CD4-positive, alpha-beta T cell treated with Interleukin-21 for 1 hour (primary cell): ENCODE results near the gene PLA2G2A.
"Not testable (repeated sequence)": the region's sequence is repeated elsewhere in the genome, so short reads cannot be mapped to it uniquely, and the experiment has no call there.

Source experiments
- DNase-seq: peaks from one replicate; pipeline ENCODE4 v3.0.0-alpha.2; 2020

Gene PLA2G2A

DNA sequence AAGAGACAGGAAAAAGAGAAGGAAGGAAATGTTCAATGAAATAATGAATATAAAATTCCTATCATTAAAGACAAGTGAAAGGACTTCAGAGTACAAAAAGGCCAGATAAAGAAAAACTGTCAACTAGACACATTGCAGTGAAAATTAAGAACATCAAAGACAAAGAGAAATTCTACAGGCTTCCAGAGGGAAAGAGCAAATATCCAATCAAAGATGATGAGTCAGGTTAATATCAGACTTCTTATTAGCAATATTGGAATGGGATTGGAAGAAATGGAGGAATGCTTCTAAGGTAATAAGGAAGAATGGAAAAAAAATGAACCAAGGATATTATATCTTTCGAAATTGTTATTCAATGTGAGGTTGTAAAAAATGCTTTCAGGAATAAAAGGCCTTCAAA, 7.8 kb downstream of the PLA2G2A start:
- no peak for DNase-seq

DNA sequence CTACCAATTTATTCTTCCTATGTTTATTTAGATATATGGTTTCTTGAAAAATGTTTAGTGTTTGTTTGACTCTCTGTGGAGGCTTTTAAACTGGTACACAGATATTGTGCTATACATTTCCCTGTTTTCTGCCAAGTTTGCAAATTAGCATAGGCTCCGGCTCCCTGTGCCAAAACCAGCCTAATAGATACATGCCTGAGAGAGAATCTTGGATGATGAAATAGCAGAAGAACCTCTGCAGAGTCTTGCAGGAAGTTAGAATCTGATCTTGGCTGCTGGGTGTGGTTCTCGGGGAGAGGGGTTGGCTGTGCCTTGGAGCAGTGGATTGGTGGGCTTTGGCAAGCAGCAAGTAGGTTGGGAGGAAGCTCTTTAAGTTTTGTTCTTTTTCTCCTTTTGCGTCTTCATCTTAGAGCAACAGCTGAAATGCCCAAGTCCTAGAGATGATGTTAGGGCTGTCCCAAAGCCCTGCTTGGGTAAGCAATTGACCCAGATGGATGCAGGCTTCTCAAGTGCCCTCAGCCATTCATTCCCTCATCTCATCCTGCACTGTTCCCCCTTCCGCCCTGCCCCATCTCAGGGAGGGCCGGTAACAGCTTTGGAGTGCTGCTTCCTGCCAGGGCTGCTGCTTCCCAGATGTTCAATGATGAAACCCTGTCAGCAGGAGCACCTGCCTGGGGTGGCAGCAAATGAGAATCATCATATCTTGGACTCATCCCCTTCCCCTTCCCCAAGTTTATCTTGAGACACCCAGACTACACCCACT, 9.3 kb downstream of the PLA2G2A start:
- no peak for DNase-seq

DNA sequence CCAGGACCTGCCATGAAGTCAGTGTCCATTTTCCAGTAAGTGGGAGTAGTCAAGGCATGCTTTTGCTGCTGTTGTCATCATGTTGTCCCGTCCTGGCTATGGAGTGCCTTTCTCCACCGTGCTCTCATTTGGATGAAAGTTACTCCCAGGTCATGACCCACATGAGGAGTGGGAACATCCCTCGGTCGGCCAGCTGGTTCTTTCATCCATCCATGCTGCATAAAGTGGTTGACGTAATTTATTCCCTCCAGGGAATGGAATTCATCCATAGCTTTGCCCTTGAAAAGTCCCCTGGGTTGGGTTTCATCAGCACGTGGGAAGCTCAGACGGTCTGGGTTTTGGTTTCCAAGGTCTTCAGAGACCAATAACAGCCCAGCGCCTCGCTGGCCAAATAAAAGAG, 11.6 kb downstream of the PLA2G2A start:
- DNase-seq: no peak

DNA sequence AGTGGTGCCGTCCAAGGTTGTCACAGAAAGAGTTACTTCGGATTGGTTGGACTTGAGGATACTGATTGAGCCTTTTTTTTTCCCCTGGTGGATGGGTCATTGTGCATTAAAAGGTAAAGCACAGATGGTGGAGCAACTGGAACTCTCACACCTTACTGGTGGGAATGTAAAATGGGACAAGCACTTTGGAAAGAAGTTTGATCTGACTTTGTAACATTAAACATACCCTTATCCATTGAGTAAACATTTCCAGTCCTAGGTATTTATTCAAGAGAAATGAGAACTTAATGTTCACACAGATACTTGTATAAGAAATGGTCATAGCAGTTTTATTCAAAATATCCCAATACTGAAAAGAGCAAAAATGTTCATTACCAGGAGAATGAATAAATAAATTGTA, 14.9 kb downstream of the PLA2G2A start:
- no peak for DNase-seq

DNA sequence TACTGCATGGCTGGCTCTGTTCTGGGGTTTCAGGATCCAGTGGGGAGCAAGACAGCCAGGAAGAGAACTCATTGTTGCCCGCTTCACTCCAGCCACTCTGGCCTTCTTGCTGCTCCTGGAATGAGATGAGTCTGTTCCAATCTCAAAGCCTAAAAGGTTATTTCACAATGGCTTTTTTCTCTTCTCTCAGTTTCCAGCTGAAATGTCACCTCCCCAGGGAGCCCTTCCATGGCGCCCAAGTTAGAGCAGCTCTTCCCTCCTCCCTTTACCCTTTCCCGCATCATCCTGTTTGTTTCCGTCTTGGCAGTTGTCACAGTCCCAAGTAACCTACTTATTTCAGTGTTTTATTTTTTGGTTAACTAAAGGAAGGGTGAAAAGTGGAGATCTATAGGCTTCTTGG, 15.8 kb downstream of the PLA2G2A start:
- DNase-seq: no peak

DNA sequence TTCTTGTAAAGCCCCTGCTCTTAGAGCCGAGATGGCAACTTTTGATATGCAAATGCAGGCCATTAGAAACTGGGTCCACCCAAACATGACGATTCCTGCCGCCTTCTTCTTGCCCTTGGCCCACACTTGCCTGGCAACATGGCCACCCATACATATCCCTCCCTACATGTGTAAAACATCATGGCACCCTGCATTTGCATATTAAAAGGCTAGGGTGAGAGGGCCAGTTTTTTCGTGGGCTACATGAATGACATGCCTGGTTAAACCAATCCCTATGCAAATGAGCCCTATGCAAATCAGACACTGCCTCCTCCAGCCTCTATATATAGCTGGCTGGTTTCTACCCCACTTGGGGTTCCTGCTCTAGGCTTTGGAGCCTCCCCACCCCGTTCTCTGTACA, 18.8 kb downstream of the PLA2G2A start:
- no peak for DNase-seq

DNA sequence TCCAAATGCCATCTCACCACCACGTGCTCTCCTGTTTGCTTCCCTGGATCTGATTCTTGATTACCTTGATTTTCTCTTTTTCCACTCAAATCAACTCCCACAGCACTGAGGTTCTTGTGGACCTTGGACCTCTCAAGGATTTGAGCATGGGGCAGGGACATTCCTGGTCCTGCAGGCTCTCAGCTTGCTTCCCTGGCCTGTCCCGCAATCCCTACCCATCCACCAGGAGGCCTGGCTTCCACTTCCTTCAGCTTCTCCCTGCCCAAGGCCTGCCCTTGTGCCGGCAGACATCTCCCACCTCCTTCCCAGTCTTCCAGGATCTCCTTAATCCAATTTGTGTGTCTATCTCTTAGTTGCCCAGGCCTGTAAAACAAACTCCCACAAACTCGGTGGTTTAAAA, 21.6 kb downstream of the PLA2G2A start:
- no peak for DNase-seq

DNA sequence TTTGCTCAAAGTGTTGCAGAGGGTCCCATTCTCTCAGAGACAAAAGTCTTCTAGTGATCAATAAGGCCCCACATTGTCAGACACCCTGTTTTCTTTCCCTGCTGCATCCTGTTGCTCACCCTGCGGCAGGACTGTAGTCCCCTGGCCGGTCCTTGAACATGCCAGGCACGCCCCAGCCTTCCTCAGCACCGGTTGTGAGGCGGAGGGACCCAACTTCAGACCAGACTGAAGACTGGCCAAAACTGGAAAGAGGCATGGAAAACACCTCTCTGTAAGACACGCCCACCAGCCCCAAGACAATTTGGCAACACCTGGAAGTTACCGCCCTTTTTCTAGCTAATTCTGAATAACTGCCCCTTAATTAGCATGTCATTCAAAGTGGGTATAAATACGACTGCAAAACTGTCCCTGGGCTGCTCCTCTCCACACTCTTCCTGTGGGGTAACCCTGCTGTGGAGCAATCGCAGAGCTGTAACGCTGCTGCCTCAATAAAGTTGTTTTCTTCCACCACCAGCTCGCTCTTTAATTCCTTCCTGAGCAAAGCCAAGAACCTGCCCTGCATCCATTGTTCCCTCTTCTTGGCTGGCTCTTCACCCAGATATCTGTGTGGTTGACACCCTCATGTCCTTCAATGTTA, 23.8 kb downstream of the PLA2G2A start:
- DNase-seq: no peak

DNA sequence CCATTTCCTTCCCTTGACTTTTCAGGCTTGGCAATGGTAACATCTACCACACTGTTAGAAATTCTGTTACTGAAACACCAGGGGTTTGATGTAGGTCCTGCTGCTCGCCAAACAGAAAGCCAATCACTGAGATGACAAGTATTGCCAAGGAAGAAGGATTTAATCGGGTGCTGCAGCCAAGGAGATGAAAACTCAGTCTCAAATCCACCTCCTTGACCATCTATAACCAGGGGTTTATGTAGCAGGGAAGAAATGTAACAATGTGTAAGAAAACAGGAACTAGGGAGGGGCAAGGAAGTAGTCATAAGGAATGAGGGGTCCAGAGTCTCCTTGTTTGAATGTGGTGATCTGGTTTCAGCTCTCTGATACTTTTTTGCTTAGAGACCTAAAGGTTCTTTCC, 25.4 kb downstream of the PLA2G2A start:
- DNase-seq: no peak

DNA sequence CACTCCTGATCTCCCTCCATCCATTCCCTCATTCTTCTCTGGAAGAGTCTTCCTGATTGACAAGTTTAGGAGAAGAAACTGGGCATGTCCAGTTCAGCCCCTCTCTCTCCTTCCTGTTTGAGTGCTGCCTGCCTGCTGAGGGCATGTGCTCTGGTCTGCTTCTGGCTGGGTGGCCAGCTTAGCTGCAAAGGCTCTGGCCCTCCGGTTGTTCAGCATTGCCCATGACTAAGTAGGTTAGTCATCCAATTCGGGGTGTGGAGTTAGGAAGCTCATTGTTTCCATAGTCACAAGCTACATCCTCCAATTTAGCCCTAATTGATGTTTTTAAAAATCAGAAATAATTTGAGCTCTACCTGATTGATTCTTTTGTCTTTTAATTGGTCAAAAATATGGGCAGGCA, 30.4 kb downstream of the PLA2G2A start:
- DNase-seq: no peak

DNA sequence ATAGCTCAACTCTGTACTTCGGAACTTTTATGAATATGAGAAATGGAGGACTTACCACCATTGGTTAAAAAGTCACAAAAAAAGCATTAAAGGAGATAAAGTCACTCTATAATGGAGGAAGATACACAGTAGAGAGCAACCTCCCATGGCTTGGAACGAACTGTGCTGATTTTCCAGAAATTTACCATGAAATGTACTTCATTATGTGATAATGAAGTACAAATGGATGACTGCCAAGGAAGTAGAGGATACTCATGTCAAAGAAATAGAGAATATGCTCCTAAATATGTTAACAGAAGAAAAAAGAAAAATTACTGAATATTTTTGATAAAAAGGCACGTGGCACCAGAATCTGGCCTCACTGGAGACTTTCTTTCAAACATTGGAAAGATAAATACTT, 32.4 kb downstream of the PLA2G2A start:
- no peak for DNase-seq

DNA sequence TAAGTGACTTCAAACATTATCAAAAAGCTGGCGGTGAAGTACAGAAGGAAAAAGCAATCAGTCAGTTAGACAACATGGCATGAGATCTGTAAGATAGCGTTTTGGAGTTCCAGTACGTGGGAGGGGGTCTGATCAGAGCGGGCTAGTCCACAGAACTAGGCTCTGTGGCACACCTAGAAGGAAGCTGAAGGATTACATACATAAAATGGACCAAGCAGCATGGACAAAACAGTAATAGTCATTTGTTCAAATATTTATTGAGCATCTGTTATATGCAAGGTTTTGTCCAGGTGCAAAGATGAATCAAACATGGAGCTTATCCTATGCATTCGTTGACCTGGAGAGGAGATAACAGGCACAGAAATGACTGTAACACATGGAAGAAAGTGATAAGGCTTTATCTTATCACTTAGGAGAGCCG, 33.1 kb downstream of the PLA2G2A start:
- no peak for DNase-seq

DNA sequence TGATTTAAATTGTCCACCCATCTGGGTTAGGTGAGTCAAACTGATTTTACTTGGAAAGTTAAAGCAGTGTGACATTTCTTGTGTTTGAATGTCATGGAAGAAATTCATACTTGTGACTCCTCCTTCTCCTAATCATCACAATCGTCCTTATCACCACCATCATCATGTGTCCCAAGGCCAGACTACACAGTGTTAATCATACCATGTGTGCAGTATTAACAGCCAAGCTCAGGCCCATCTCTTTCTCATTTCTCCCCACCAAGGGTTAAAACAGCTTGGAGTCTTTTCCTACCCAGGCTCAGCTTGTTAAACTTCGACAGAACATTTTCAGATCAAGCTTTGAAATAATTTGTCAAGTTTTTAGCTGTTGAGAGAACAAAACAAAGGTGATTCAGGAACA, 33.5 kb downstream of the PLA2G2A start:
- DNase-seq: no peak

DNA sequence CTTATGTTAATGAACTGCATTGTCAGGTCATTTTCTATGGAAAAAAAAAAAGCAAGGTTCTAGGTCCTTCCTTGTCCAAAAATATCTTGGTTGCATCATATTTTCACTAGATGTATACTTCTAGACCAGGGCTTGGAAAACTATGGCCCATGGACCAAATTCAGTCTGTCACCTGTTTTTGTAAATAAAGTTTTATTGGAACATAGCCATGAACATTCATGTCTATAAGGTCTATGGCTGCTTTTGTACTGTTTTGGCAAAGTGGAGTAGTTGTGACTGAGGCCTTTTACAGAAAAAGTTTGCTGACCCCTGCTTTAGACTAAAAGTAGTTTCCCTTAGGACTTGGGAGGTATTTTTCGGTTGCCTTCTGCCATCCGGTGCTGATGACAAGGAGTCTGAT, 36.8 kb downstream of the PLA2G2A start:
- DNase-seq: no peak

DNA sequence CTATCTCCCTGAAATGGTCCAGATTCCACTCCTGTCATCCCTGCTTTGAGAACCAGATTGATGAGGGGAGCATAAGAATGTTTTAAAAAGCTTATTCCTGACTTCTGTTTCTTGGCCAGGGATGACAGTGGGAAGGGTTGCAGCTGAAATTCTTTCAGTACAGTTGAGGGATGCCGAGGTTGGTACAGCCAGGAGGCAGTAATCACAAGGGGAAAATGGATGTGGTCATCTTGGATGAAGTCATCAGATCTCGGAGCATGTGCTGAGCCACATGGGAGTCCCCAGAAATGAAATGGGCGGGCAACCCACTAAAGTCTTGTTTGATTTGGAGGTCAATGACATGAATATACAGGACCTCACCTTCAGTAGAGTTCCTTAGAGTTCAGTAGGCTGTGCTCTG, 37.3 kb downstream of the PLA2G2A start:
- DNase-seq: no peak

DNA sequence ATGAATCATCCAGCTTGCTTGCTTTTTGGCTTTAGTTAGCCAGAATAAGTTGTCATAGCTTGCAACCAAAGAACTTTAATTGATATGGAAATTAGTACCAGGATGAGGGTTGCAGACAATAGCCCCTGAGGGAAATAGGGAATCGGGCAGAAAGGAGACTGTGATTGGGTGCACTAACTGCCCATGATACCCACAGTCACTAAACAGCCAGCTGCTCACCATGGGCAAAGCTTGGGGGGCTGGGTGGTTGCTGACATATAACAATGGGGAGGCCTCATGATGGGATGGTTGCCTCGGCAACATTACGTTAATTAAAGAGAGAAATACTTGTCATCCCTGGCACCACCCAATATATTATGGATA, 38.2 kb downstream of the PLA2G2A start:
- DNase-seq: no peak

DNA sequence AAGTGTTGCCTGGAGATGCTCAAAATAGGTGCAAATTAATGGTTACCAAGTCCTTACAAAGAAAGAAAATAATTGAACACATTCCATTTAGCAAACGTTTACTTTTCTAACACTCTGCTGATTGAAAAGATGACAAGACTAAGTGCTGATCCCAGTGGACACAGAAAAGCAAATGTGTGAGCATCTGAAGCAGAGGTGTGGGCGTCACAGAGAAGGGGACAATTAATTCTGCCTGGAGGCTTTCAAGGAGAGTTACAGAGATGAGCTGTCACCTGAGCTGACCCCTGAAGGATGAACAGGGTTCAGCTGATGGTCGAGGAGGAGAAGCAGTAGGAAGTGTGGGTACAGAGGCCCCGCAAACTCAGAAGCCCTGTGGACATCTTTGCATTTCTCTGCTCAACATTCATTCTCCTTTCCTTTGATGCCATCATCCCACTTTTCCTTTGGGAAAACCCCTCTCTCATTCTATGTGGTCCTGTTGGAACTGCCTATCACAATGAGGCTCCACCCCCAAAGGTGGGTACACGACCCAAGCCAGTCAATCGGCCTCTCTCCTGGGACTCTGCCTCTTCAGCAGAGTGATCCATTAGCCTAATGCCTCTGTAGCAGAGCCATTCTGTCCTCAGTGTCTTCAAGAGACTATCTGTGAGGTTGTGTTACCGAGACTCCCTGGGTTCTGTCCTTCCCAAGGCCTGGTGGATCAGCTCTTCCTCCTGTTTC, 38.8 kb downstream of the PLA2G2A start:
- no peak for DNase-seq

DNA sequence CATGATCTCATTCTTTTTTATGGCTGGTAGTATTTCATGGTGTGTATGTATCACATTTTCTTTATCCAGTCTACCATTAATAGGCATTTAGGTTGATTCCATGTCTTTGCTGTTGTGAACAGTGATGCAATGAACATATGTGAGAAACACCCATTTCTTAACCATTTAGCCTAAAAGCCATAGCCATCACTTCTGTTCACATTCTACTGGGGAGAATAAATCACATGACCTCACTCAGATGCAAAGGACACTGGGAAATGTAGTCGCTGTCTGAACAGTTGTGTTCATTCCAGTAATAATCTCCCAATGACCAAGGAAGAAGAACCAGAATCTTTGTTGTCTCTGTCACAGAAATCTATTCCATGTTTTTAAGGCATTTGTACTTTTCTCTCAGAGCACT, 40.9 kb downstream of the PLA2G2A start:
- DNase-seq: no peak

DNA sequence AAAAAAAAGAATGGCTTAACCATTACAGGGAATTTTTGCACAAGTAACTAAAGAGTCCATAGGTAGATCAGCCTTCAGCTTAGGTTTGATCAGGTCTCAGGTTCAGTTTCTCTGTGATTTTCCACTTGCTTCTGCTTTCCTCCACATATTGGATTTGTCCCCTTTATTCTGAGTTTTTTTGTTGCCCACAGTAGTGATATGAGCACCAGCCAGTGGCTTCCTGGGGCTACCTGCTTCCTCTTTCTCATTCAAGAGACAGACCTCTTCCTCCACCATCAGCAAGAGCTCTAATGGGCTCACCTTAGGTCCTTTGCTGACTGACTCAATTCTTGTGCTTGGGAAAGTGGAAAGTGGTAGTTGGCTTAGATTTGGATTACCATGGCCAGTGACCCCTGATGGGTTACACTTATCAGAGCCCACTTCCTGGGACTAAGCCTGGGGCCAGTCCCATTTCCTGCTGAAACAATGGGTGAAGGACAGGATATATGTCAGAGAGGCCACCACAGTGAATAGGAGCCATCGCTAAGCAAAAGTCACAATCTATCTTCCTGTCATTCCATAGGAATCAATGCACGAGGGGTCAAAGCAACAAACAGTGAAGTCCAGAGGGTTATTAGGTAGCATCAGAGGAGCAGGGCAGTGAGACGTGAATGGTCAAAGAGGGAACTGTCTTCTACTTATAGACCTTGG, 43.2 kb downstream of the PLA2G2A start:
- no peak for DNase-seq

DNA sequence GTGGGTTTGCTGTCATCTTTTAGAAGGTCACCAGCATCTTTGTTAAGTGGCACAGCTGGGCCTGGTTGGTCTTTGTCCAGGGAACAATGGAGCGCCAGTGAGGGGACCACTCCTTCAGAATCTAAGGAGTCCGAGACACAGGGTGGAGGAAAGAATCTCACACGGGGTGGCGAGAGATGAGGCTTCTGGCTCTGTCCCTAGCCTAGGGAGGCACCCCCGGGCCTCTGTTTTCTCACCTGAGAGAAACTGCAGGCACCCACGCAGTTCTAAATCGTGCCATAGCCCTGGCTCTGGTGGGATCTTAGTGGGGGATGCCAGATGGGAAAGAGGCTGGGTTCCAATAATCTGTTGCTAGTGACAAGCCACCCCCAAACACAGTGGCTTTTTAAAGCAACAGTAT, 45.1 kb downstream of the PLA2G2A start:
- no peak for DNase-seq

DNA sequence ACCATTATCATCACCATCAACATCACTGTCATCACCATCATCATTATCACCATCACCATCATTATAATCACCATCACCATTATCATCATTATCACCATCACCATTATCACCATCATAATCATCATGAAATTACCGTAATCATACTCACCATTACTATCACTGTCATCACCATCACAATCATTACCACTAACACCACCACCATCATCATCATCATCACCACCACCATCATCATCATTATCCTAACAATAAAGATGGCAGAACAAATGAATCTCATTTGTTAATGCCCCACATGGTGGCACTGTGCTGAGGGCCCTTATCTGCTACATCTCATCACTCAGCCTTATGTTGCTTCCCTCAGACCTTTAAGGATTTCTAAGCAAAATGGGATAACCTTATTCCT, 46.6 kb downstream of the PLA2G2A start:
- no peak for DNase-seq

DNA sequence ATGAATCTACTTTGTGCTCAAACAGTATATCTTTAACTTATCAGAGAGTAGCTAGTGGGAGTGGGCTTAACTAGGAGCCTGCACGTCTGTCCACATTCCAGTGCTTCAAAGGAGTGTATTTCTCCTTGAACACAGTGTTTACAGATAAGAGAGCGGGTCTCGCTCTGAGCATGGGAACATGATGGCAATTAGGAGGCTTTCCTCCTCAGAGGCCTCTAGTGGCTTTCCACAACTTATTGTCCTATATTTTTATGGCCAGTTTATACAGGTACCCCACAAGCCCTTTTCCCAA, 52.3 kb downstream of the PLA2G2A start:
- DNase-seq: not testable (repeated sequence)

DNA sequence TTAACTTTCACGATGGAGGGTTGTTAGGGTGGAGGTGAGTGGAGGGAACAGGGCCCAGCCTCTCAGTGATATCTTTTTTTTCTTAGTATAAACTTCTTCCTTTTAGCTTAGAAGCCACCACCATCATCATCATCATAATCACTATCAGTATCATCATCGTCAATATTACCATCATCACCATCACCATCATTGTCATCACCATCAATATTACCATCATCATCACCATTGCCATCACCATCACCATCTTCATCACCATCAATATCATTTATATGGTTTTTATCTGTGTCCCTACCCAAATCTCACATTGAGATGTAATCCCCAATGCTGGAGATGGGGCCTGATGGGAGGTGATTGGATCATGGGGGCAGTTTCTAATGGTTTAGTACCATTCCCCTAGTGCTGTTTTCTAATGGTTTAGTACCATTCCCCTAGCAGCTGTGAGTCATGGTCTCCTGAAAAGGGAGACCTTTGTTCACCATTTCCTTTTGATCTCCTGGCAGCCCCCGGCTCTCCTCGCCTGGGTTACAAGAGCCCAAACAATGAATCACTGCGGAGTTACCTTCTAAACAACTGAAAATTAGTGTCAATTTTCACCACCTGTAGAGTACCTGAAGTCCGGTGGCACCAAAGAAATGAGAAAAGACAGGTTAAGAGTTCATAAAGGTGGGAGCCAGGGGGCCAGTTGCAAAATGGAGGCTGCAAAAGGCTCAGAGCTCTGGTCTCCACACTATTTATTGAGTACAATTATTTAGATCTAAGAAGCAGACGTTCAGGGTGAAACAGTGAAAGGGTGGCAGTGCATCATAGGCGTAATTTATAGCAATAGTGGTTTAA, 52.9 kb downstream of the PLA2G2A start:
- no peak for DNase-seq
